OCI-LY1 (cell line): ENCODE results near the gene RAPGEF3.

Experiments used
- EZH2 ChIP-seq: fragments of 200-600 bp; sonication (generic), shearing (Covaris generic); IDR thresholded peaks from 2 replicates; pipeline ENCODE4 v1.8.0; 2017; ENCODE audit warnings: borderline replicate concordance, mixed run types, mild to moderate bottlenecking, antibody characterized with exemption, low read length, moderate library complexity, mixed read lengths
- TF ChIP-seq, protein P1 (sequence below): fragments of 200-600 bp; sonication (generic), shearing (Covaris generic); IDR thresholded peaks from 2 replicates; pipeline ENCODE4 v1.5.1; 2017; ENCODE audit warnings: mild to moderate bottlenecking, antibody characterized with exemption, low read length, moderate library complexity, mixed read lengths

DNA sequence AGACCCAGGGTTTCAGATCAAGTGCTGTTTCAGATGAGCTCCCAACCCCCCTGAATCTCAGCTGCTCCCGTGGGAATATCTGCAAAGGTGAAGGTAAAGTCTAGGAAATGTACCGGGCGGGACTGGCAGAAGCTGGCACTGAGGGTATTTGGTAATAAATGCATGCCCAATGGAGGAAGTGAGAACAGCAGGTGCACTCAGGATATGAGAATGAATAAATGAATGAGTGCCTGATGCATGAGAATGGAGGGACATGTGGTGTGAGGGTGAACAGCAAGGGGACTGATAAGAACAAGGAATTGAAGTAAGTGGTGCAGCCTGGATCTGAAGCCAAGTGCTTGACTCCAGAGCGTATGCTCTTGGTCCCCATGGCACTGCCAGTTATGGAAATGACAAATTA, 11.6 kb downstream of the RAPGEF3 start:
- TF ChIP-seq, protein P1, sequence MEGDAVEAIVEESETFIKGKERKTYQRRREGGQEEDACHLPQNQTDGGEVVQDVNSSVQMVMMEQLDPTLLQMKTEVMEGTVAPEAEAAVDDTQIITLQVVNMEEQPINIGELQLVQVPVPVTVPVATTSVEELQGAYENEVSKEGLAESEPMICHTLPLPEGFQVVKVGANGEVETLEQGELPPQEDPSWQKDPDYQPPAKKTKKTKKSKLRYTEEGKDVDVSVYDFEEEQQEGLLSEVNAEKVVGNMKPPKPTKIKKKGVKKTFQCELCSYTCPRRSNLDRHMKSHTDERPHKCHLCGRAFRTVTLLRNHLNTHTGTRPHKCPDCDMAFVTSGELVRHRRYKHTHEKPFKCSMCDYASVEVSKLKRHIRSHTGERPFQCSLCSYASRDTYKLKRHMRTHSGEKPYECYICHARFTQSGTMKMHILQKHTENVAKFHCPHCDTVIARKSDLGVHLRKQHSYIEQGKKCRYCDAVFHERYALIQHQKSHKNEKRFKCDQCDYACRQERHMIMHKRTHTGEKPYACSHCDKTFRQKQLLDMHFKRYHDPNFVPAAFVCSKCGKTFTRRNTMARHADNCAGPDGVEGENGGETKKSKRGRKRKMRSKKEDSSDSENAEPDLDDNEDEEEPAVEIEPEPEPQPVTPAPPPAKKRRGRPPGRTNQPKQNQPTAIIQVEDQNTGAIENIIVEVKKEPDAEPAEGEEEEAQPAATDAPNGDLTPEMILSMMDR, result no peak
- no peak for TF ChIP-seq EZH2
